GM18508 (cell line): ENCODE results near the gene CBX1.
A peak's percentile ranks its signal among the peaks of the same experiment; 100 is the strongest.
"Not testable (repeated sequence)": the region's sequence is repeated elsewhere in the genome, so short reads cannot be mapped to it uniquely, and the experiment has no call there.

Experiments
- ATAC-seq: cut with Tn5 transposase; IDR thresholded peaks from one replicate; pipeline ENCODE4 v1.9.1; 2021; ENCODE audit warnings: moderate number of reproducible peaks; ENCODE audit not compliant: insufficient read depth, unreplicated experiment

The CBX1 gene

DNA sequence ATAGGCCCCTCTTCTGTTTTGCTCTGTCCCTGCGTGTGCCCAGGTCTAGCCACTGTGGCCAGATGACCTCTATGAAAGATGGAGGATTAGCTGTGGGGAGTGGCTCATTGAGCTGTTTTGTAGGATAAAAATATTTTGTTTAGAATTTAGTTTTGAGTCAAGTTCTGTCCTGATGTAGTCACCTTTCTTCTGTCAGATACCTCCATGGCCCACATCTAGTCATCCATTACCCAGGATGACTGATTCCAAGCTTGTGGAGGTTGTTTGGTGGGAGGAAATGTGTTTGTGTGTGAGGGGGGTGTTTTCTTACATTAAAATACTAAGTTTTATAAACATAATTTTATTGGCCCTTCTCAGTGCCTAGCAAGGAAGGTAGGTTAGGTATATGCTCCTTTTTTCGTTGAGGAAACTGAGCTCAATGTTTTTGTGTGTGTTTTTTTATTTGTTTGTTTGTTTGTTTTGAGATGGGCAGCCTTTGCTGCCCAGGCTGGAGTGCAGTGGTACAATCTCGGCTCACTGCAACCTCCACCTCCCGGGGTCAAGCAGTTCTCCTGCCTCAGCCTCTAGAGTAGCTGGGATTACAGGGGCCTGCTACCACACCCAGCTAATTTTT is 22.6 kb upstream of the CBX1 start:
- no peak for ATAC-seq

DNA sequence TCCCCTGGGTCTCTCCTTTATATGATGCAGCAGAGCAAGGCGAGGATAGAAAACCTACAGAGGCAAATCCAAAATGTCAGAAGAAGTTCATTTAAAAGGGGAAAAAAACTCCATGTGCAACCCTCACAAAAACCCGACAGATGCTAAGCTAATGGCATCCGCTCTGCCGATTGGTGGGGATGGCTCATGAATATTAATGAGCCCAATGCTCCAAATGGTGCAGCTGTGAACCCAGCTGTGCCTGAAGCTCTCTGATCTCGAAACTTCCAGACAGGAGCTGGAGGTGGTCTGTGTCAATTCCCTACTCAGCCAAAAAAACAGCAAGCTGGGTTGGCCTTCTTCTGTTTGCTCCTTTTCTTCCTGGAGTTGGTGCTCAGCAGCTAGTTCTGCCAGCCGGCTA is 21.8 kb upstream of the CBX1 start:
- ATAC-seq = no peak

DNA sequence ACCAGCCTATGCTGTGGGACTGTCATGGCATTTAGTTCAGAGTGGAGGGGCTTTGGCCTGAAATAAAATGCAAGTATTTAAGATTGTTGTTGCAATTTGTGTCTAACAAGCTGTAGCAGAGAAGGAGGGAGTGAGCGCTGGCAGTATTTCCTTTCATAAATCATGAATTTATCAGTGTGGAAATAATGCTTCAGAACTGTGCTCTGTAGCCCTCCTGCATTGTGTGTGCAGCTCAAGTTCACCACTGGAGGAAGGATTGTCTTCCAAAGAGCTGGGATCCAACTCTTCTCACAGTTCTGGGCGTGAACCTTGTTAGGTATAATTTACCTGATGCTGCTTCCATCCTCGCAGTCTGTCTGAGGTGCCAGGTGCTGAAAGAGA is 21.4 kb upstream of the CBX1 start:
- no peak for ATAC-seq

DNA sequence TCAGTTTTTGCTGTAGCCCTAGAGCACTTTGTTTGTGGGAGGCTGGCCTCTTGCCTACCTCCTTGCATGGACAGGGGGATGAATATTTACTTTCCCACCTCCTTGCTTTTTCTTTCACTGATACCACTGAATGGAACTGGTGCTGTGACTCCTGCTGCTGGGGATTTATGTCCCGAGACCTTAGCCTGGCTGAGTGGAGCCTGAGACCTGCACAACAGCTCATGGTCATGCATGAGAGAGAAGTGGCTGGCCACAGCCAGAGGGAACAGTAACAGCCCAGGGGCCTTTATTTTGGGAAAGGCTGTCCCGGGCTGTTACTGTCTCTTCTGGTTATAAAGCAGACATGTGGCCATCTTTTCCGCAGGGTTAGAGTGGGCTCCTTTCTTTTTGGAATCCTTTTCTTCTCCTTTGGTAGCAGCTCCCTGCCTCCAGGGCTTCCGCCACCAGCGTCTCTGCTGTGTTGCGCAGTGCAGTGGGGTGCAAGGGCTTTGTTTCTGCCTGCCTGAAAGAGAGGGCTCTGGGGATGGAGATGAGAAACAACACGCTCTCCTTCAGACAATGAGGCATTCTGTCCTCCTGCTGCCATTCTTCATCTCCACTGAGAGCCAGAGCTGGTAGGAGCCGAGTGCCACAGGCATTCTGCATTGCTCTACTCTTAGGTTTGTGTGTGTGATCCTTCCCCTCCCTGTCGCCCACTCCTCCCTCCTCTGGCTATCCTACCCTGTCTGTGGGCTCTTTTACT is 20.8 kb upstream of the CBX1 start:
- ATAC-seq = no peak

DNA sequence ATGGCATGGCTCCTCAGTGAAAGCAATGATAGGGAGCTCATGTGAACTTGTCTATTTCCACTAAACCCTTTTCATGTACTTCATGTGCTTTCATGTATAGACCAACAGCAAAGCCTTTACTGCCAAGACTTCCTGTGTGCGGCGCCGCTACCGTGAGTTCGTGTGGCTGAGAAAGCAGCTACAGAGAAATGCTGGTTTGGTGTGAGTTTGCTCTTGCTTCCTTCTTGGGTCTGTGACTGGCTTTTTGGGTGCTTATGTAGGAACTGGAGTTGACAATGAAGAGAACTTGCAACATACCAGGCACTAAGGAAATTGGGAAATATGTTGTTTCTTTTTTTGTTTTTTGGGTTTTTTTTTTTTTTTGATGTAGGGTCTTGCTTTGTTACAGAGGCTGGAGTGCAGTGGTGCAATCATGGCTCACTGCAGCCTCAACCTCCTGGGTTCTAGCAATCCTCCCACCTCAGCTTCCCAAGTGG is 12.0 kb upstream of the CBX1 start:
- ATAC-seq = no peak

DNA sequence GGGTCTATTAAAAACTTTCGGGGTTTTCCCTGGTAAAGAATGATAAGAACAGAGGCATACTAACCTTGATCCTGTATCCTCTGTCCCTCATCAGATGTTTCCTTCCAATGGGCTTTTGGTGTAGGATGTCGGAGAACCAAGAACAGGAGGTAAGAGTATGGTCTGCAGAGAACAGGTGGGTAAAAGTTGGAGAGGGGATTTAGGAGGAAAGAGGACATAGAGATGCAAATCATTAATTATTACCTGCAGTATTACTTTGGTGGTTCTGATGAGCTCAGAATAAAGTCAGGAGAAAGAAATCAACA is 10.6 kb upstream of the CBX1 start:
- no peak for ATAC-seq

DNA sequence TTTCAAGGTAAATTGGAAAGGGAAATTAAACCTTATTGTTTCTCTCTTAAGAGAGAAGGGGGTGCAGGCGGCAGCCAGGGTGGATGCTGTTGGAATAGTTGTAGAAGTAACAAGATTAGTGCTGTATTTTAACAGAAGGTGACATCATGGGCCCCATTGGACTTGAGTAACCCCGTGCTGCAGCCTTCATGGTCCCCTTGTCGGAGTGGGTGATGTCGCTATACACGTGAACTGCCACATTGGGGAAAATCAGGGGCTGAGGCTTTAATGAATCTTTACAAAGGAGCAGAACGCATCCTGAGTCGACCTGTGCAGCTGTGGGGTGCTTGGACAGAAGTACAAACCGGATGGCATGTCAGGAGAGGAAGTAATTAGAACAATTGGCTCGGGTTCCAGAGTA is 9.5 kb upstream of the CBX1 start:
- ATAC-seq = no peak

DNA sequence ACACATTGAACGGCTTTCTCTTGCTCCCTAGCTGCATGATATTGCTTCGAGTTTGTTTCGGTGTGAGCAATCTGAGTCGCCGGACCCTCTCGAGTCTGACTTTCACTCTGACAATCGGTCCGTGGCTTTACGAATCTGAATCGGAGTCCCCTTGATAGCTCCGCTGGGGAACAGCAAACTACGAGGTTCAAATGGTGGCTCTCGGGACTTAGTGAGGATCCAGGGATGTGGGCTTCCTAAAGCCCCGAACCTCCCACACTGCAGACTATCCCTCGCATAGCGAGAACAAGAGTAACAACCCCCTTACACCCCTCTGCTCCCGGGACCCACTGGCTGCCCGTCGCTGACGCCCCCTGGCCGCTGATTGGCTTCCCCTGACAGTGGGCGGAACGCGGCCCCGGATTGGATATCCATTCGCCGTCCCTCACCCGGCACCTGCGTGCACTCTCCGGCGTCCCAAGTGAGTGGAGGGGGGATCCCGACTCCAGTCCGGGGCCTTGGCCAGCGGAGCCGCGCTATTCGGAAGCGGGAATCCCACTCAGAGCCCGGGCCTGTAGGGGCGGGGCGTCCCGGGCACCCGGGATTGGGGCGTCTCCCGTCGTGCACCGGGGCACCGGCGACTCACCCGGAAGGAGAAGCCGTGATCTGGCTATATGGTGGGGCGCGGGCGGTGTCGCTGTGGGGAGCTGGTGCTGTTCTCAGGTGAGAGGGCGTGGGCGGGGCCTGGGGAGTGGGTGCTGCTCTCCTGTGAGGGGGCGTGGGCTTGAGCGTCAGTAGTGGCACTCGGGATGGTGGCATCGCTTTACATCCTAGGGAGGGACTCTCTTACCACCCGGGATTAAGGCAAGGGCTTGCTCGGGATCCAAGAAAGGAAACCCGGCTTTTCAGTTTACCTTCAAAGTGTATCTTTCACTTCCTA is 6.1 kb upstream of the CBX1 start, which contains the start of gene SNX11:
Gene SNX11, plus strand, starts transcription at position 630 of the 919 bp plus-strand sequence. CDS start 4,278 bp downstream, outside the sequence.
- ATAC-seq = peak; percentile 46

DNA sequence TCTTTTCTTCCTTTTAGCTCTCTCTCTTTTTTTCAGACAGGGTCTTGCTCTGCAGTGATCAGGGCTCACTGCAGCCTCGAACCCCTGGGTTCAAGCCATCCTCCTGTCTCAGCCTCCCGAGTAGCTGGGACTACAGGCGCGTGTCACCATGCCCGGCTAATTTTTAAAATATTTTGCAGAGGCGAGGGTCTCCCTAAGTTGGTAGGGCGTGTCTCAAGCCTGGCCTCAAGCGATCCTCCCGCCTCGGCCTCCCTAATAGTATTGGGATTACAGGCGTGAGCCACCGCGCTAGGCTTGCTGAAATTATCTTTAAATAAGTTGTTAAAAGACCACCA is 5.5 kb upstream of the CBX1 start:
- ATAC-seq = no peak

DNA sequence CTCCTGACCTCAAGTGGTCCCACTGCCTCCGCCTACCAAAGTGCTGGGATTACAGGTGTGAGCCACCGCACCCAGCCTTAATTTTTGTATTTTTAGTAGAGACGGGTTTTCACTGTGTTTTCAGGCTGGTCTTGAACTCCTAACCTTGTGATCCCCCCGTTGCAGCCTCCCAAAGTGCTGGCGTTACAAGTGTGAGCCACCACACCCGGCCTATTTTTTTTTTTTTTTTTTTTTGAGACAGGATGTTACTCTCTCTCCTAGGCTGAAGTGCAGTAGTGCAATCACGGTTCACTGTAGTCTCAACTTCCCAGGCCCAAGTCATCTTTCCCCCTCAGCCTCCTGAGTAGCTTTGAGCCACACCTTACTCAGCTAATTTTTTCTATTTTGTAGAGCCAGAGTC is 3.2 kb upstream of the CBX1 start:
- no peak for ATAC-seq

DNA sequence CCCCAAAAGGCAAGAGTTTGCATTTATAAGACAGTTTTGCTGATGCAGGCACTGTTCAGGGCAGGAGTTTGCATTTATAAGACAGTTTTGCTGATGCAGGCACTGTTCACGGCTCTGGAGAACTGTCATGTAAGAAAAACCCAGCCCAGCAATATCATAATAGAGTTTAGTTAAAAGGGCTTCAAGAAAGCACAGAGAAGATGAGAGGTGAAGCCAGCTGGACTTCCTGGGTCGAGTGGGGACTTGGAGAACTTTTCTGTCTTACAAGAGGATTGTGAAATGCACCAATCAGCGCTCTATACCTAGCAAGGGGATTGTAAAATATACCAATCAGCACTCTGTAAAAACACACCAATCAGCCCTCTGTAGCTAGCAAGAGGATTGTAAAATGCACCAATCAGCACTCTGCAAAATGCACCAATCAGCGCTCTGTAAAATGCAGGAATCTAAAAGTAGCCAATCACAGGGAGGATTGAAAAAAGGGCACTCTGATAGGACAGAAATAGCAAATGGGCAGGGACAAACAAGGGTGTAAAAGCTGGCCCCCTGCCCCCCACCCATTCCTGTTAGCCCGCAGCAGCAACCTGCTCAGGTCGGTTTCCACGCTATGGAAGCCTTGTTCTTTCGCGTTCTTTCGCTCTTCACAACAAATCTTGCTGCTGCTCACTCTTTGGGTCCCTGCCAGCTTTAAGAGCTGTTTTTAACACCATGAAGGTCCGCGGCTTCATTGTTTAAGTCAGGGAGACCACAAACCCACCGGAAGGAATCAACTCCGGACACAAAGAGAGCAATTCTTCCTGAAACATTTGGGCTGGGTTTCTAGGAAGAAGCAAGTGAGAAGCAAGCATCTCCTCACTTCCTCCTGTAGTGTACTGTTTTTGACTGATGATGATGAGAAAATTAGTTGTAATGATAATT is 1.8 kb upstream of the CBX1 start:
- ATAC-seq = no peak

DNA sequence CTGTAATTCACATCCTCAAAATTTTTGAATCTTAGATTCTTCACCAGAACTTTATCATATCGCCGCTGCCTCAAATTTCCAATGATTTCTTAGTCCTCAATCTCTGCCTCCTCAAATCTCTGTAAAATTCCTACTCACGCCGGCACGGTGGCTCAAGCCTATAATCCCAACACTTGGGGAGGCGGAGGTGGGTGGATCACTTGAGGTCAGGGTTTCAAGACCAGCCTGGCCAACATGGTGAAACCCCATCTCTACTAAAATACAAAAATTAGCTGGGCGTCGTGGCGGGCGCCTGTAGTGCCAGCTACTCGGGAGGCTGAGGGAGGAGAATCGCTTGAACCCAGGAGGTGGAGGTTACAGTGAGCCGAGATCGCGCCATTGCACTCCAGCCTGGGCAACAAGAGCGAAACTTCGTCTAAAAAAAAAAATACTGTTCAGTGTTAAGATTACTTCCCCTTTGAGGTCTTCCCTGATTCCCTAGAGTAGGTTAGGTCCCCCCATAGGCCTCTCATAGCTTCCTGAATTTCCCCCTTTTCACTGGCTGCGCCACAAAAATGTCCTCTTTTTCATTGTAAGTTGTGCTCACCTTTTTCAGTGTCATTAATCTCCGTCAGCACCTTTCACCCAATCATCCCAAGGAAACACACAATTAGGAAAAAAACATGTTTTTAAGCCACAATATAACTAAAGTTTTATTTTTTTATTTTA is 919 bp upstream of the CBX1 start:
- no peak for ATAC-seq

DNA sequence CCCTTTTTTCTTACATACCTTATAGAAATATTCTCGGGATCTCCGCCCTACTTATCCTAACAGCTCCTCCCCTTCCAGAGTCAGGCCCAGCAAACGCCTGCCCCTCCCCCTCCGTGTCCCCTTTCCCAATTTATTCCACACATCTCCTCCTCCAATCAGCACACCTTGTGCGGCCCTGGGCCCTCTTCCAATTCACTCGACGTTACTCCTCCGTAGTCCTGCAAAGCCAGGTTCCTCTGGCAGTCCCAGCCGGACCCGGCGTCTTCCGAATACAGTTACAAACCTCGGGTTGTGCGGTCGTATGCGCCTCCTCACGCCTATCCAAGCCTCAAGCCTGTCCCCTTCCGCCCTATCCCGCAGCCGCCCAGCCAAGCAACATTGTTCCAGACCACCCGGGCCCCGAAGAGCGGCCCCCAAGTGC is 677 bp downstream of the CBX1 start:
- ATAC-seq = no peak

DNA sequence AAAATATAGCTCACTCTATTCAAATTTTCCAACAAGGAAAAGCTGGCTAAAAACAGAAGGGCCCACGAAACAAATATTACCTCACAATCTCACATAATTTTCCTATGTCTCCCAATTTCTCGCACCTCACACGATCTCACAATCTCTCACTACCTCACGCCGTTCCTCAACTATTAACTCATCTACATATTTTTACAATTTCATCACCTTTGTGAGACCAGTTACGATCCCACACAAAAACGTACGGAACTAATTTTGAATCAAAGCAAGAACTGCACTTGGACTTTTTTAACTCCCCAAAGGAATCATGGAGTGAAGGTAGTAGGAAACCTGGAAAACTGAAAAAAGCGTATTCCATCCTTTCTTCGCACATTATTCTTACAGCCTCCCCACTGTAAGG is 1.1 kb downstream of the CBX1 start:
- ATAC-seq = no peak

DNA sequence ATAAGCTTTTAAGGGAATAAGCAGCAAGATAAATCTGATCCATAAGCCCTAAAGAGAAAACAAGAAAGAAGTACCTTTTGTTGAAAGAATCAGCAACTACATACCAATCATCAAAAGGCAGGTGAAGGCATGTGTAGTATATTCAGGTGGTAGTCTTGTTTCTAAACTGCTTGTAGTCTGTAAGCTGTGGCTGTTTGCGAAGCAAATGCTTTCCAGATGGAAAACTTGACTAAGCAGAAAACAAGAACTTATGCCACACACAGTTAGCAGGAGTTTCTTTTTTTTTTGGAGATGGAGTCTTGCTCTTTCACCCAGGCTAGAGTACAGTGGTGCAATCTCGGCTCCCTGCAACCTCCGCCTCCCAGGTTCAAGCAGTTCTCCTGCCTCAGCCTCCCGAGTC is 5.7 kb downstream of the CBX1 start:
- no peak for ATAC-seq

DNA sequence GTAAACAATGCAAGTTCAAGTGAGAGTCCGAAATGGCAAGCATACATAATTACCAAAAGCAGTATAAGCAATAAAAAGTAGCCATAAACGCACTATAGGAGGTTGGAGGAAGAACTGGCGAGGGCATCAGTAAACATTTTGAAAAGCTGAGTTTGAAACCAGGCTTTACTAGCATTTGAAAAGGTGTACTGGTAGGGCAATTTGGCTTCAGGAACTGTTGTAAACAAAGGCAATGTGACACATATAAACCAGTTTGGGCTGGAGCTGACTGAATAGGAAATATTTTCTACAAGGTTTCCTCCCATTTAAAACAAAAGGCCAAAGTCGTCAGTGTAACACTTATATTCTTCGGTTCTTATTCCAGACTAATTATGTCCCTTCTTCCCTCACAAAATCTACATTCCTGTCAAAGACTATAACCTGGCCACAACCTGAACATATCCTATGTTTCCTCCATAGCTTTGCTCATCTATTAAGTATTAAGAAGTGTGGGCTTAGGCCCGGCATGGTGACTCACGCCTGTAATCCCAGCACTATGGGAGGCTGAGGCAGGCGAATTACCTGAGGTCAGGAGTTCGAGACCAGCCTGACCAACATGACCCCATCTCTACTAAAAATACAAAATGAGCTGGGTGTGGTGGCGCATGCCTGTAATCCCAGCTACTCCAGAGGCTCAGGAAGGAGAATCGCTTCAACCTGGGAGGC is 7.8 kb downstream of the CBX1 start:
- no peak for ATAC-seq

DNA sequence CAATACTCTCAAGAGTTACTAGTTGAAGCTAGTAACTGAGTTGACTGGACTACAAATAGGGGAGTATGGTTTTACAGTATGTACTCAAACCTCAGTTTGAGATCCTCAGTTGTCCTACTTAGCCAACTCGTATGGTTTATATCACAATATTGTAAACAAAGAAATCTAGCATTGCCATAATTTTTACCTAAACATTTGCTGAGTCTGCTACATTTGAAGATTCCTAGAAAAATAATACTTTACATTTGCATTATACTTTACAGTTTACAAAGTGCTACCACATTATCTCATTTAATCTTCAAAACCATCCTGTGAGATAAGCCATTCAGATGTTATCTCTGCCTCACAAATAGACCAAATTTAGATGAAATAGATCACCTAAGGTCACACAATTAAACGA is 16.3 kb downstream of the CBX1 start:
- no peak for ATAC-seq

DNA sequence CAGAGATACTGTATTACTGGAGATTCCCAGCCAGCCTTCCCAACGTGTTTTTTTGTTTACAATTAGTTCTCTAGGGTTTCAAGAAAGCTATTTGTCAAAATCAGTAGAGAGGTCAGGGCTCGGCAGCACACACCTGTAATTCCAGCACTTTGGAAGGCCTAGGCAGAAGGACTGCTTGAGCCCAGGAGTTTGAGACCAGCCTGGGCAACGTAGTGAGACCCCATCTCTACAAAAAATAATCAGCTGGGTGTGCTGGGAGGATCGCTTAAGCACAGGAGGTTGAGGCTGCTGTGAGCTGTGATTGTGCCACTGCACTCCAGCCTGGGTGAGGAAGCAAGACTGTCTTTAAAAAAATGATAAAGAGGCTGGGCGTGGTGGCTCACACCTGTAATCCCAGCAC is 19.4 kb downstream of the CBX1 start:
- ATAC-seq = no peak

DNA sequence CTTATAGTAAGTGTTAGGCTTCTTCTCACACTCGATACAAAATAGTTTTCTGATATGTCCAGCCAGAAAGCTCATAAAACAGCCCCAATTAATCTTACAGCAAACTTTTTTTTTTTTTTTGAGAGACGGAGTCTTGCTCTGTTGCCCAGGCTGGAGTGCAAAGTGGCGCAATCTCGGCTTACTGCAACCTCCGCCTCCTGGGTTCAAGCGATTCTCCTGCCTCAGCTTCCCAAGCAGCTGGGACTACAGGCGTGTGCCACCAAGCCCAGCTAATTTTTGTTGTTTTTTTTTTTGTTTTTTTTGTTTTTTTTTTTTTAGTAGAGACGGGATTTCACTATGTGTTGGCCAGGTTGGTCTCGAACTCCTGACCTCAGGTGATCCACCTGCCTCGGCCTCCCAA is 24.1 kb downstream of the CBX1 start:
- not testable (repeated sequence) for ATAC-seq
